ENCODE data around the gene CHI3L2. TPM values are rescaled to one million over a fixed set of nuclear protein-coding genes. Genes with fewer than 3 reads are reported as not detected.

Gene CHI3L2
- total RNA-seq, 4 donors from 2014 or later = 0.82 to 2.7 TPM; not detected in 2

DNA sequence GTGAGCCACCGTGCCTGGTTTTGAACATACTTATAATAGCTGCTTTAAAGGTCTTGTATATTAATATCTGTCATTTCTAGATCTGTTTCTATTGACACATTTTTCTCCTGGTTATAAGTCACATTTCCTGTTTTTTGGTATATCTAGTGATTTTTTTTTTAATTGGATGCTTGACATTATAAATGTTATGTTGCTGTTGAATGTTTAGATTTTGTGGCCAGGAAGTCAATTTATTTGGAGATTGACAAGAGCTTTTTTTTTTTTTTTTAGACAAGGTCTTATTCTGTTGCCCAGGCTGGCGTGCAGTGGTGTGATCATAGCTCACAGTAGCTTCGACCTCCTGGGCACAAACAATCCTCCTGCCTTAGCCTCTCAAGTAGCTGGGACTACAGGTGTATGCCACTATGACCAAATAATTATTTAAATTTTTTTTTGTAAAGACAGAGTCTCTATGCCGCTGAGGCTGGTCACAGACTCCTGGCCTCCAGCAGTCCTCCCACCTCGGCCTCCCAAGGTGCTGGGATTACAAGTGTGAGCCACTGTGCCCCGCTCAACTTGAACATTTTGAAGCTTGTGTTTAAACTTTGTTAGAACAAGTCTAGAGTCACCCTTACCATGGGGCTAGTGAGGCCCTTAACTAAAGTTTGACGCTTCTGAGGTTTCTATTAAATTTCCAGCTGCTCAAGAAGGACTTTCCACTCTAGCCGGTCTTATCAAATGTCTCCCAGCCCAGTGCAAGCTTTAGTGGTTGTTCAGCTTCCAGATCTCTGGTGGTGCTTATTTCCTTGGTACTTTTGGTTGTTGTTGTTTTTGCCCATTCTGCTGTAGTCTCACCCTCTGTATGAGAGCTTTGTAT, 8.6 kb upstream of the CHI3L2 start:
- H3K36me3 ChIP-seq = no peaks in the 10 kb centered on the region
- intact Hi-C loops (cut with DNase I; ENCODE audit: low total_unique reads) = no loop called here
- 81 to 82% methylated on average over 4 to 8 of the region's 8 CpGs for WGBS, 2 donors (ENCODE audit: low coverage in 1 of 2)
- no peak for TF ChIP-seq EP300 (IDR thresholded peaks at IDR 0.05; ENCODE audit: low read depth)
- TF ChIP-seq, protein P1, sequence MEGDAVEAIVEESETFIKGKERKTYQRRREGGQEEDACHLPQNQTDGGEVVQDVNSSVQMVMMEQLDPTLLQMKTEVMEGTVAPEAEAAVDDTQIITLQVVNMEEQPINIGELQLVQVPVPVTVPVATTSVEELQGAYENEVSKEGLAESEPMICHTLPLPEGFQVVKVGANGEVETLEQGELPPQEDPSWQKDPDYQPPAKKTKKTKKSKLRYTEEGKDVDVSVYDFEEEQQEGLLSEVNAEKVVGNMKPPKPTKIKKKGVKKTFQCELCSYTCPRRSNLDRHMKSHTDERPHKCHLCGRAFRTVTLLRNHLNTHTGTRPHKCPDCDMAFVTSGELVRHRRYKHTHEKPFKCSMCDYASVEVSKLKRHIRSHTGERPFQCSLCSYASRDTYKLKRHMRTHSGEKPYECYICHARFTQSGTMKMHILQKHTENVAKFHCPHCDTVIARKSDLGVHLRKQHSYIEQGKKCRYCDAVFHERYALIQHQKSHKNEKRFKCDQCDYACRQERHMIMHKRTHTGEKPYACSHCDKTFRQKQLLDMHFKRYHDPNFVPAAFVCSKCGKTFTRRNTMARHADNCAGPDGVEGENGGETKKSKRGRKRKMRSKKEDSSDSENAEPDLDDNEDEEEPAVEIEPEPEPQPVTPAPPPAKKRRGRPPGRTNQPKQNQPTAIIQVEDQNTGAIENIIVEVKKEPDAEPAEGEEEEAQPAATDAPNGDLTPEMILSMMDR (IDR thresholded peaks at IDR 0.05) = no peak
- TF ChIP-seq POLR2A (IDR thresholded peaks at IDR 0.05) = no peak
- no peak for TF ChIP-seq POLR2AphosphoS5 (IDR thresholded peaks at IDR 0.05)
- no peak for DNase-seq
- peak overlapping the region in 3 of 4 donors; percentile 23 to 43 (median 40) for H3K27ac ChIP-seq
- in situ Hi-C loops (cut with MboI; ENCODE audit: low pct_ligation_motif_present in 1 of 4, low pct_unique_long_range_greater_than_20kb in 1 of 4, low sequenced_read_pairs in 3 of 4) = loop anchor here in 1 of 4 donors (25.0 kb wide), 2 partner anchors 393 to 543 kb away; partner anchors contain the start of genes DDX20 and RAP1A
- H3K4me1 ChIP-seq = peaks cover 0 to 19% (median 6%) of the 10 kb centered on the region in 4 donors
- no peaks in the 10 kb centered on the region for H3K27me3 ChIP-seq
- no peaks in the 10 kb centered on the region for H3K9me3 ChIP-seq
- H3K4me3 ChIP-seq = no peak overlapping the region

DNA sequence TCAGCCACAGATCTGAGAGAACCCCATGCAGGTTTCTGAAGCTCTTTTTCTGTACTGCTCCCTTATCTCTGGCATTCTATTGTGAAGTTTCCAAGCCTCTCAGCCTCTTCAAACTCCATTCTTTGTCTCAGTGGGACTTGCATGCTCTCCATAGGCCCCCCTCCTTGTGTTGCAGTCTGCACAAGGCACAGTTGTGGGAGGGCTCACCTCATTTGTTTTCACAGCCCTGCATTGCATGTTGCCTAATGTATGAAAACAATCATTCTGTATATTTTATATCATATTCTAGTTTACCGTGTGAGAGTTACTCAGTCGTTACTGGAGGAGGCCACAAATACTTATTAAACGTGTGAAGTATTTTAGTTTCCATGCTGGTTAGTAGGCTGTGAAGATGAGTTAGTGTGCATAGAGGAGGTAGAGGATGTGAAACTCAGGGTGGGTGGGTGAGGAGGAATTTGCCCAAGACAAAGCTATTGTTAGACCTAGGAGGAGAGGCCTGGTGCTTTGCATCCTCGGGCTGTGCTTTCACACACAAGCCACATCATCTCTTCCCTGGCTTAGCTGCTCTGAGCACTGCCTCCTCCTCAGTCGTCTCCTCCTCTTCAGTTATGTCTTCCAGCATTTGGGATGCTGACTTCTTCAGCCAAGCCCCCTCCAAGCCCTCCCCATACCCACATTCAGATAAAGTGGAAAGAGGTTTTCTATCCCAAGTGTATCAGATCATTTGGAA, 7.8 kb upstream of the CHI3L2 start:
- intact Hi-C loops (cut with DNase I; ENCODE audit: low total_unique reads) = loop anchor here (5.0 kb wide), 1 partner anchor 183 kb away; no protein-coding TSS in a partner anchor
- 57 to 88% methylated on average over 4 to 5 of the region's 5 CpGs for WGBS, 2 donors (ENCODE audit: low coverage in 1 of 2)
- in situ Hi-C loops (cut with MboI; ENCODE audit: low pct_ligation_motif_present in 1 of 4, low pct_unique_long_range_greater_than_20kb in 1 of 4, low sequenced_read_pairs in 3 of 4) = loop anchor here (5.0 to 25.0 kb wide), 6 partner anchors 175 to 545 kb away; partner anchors contain the start of genes DDX20 (in 1 of the 4) and RAP1A (in 1 of the 4)
- Histone ChIP-seq H3K9me3 (no peaks in the 10 kb centered on the region), H3K4me3 (no peak overlapping the region), H3K27ac (peak overlapping the region; percentile 23 to 50 (median 42)), H3K27me3 (no peaks in the 10 kb centered on the region), H3K4me1 (peaks cover 0 to 19% (median 6%) of the 10 kb centered on the region in 4 donors), H3K36me3 (no peaks in the 10 kb centered on the region)
- TF ChIP-seq EP300 (IDR thresholded peaks at IDR 0.05; ENCODE audit: low read depth) (no peak), POLR2AphosphoS5 (IDR thresholded peaks at IDR 0.05) (no peak), POLR2A (IDR thresholded peaks at IDR 0.05) (no peak)
- TF ChIP-seq, protein P1 (IDR thresholded peaks at IDR 0.05) = no peak
- DNase-seq = peak; percentile 41

DNA sequence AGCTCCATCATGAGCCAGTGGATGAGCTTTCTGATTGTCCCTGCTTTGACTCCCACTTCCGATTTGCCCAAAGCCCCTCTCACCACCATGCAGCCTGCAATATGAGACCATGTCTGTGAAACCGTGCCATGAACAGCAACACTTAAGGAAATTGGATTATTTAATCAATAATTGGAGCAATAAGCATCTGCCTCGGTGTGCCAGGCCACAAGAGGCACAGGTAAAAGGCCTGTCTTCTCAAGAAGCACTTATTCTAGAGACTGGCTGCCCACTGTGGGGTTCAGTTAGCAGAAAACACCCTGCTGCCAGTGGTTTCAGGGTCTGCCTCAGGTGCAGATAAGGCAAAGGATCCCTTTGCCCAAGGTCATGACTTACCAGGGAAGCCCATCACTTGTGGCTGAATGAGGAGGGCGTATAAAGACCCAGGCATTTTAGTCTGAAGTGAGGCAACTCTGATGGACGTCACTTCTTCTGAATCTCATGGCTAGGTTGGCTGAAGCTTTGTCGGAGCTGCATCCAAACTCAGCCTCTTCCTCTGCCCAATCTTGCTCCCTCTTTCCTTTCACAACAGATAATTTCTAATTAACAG, 7.1 kb upstream of the CHI3L2 start:
- TF ChIP-seq POLR2AphosphoS5 (IDR thresholded peaks at IDR 0.05) (no peak), POLR2A (IDR thresholded peaks at IDR 0.05) (no peak), EP300 (IDR thresholded peaks at IDR 0.05; ENCODE audit: low read depth) (no peak)
- TF ChIP-seq, protein P1 (IDR thresholded peaks at IDR 0.05) = no peak
- 79 to 87% methylated on average over 4 to 6 of the region's 6 CpGs for WGBS, 2 donors (ENCODE audit: low coverage in 1 of 2)
- DNase-seq = no peak
- Histone ChIP-seq H3K27me3 (no peaks in the 10 kb centered on the region), H3K27ac (peak overlapping the region in 2 of 4 donors; percentile 43 to 50), H3K9me3 (no peaks in the 10 kb centered on the region), H3K4me1 (peaks cover 0 to 19% (median 6%) of the 10 kb centered on the region in 4 donors), H3K4me3 (no peak overlapping the region), H3K36me3 (no peaks in the 10 kb centered on the region)
- intact Hi-C loops (cut with DNase I; ENCODE audit: low total_unique reads) = loop anchor here (5.0 kb wide), 1 partner anchor 182 kb away; no protein-coding TSS in a partner anchor
- in situ Hi-C loops (cut with MboI; ENCODE audit: low pct_ligation_motif_present in 1 of 4, low pct_unique_long_range_greater_than_20kb in 1 of 4, low sequenced_read_pairs in 3 of 4) = loop anchor here (5.0 to 25.0 kb wide), 6 partner anchors 174 to 544 kb away; partner anchors contain the start of genes DDX20 (in 1 of the 4) and RAP1A (in 1 of the 4)
